Kidney epithelial cell (primary cell): ENCODE measurements around the gene MTAP. TPM values are rescaled to one million over a fixed set of nuclear protein-coding genes. Genes with fewer than 3 reads are reported as not detected.

Source experiments
- DNase-seq: peaks from one replicate; pipeline ENCODE4 v3.0.0-alpha.2; 2010; ENCODE audit warnings: low read depth
- H3K27me3 ChIP-seq: 2 replicates; pipeline ENCODE4 v1.6.0; 2011; ENCODE audit warnings: low read length; ENCODE audit not compliant: control insufficient read depth, insufficient read depth
- H3K36me3 ChIP-seq: 2 replicates; pipeline ENCODE4 v1.5.1; 2011; ENCODE audit warnings: low read length; ENCODE audit not compliant: control insufficient read depth, insufficient read depth
- H3K4me3 ChIP-seq: 2 replicates; pipeline ENCODE4 v1.5.1; 2011; ENCODE audit warnings: low read depth, mild to moderate bottlenecking, control low read depth, low read length
- CTCF ChIP-seq: IDR thresholded peaks from 2 replicates; pipeline ENCODE4 v1.5.1; 2011; ENCODE audit warnings: mild to moderate bottlenecking, moderate library complexity, low read length, control low read depth, inconsistent platforms; ENCODE audit not compliant: insufficient read depth, poor library complexity, severe bottlenecking
- total RNA-seq: library from RNA; depleted of rRNA; stranded (reverse); fragments of >200 nt; gene quantifications from 2 replicates; pipeline ENCODE4 v1.2.3, GENCODE V29; 2015

MTAP gene
- total RNA-seq, 1 donor from 2014 or later, result 35.1 TPM

GRCh38 chr9:21831841-21832509, 29.5 kb downstream of the MTAP start:
- no peaks in the 10 kb centered on the region for H3K27me3 ChIP-seq
- no peak overlapping the region for H3K4me3 ChIP-seq
- H3K36me3 ChIP-seq, result peaks cover 2% of the 10 kb centered on the region
- no peak for TF ChIP-seq CTCF
- DNase-seq, result peak; percentile 78

DNA sequence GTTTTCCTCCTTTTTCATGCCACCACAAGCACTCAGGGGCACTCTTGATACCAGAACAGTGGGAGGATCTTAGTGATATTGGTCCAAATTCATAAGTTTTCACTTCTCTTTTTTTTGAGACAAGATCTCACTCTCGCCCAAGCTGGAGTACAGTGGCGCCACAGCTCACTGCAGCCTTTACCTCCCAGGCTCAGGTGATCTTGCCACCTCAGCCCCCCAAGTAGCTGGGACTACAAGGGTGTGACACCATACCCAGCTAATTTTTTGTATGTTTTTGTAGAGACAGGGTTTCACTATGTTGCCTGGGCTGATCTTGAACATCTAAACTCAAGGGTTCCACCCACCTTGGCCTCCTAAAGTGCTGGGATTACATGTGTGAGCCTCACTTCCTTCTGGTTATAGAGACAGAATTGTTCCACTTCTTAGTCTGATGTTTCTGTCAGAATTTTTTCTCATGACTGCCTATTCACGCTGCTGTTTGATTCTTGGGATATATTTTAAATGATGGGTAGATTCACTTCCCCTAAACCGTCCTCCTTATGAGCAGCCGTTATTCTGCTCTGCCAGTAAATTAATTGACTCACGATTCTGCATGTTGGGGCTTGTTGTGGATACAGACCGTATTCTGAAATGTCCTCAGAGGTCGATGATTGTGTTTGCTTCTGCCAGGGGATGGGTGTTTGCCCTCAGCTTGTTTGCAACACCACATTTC, 30.8 kb downstream of the MTAP start:
- Histone ChIP-seq H3K4me3 (no peak overlapping the region), H3K36me3 (peaks cover 2% of the 10 kb centered on the region), H3K27me3 (no peaks in the 10 kb centered on the region)
- TF ChIP-seq CTCF, result no peak
- DNase-seq, result no peak

GRCh38 chr9:21835121-21835520, 32.7 kb downstream of the MTAP start:
- TF ChIP-seq CTCF, result no peak
- Histone ChIP-seq H3K36me3 (peaks cover 2% of the 10 kb centered on the region), H3K4me3 (no peak overlapping the region), H3K27me3 (no peaks in the 10 kb centered on the region)
- no peak for DNase-seq

GRCh38 chr9:21836437-21837161, 34.2 kb downstream of the MTAP start:
- Histone ChIP-seq H3K4me3 (no peak overlapping the region), H3K36me3 (peaks cover 8% of the 10 kb centered on the region), H3K27me3 (no peaks in the 10 kb centered on the region)
- DNase-seq, result peak; percentile 94
- no peak for TF ChIP-seq CTCF

GRCh38 chr9:21837501-21837900, 35.1 kb downstream of the MTAP start:
- TF ChIP-seq CTCF, result no peak
- Histone ChIP-seq H3K27me3 (no peaks in the 10 kb centered on the region), H3K36me3 (peaks cover 9% of the 10 kb centered on the region), H3K4me3 (no peak overlapping the region)
- no peak for DNase-seq
